NCI-H510A treated with DMSO at 0.1 percent for 48 hours (cell line): ENCODE results near the gene ISY1.

ENCODE experiments used
- DNase-seq: peaks from one replicate; lab custom pipeline; 2025; lab: John Stamatoyannopoulos, UW

ISY1 gene

DNA sequence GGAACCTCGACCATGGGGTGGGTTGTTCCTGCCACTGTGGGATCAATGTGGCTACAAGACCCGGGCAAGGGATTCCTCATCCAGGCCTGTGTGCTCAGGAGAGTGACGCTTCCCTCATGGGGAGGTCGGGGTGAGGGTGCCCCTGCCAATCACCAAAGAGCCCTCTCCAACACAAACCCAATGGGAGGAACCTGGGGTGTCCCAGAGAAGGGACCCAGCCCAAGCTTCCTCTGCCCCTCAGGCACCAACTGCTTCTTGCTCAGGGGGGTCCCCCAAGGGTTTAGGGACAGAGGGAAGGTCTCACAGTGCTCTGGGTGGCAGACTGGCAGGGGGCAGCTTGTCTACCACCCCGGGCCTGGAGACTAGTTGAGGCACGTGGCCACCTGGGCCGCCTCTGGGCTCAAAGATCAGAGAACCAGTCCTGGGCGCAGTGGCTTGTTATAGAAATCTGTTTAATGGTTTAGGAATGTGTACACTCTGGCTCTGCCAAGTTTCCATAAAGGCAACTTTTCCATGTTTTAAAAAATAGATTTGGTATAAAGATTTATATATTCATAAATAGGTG is 73.6 kb downstream of the ISY1 start:
- no peak for DNase-seq

DNA sequence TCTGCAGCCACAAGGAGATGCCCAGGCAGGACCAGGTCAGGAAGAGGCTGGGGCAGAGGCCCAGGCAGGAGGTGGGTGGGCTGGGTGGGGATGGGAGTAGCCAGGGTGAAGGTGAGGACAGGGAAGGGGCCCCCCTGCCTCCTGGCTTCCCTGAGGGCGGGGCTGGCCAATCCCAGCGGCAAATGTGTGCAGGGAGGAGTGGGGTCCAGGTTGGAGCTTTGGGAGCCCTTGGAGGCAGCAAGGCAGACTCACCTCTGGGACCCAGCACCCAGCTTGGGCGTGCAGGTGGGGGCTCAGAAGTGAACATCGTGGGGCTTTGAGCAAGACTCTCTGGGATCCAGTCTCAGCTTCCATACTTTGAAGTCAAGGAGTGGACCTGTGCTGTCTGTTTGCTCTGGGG is 75.0 kb downstream of the ISY1 start:
- no peak for DNase-seq

DNA sequence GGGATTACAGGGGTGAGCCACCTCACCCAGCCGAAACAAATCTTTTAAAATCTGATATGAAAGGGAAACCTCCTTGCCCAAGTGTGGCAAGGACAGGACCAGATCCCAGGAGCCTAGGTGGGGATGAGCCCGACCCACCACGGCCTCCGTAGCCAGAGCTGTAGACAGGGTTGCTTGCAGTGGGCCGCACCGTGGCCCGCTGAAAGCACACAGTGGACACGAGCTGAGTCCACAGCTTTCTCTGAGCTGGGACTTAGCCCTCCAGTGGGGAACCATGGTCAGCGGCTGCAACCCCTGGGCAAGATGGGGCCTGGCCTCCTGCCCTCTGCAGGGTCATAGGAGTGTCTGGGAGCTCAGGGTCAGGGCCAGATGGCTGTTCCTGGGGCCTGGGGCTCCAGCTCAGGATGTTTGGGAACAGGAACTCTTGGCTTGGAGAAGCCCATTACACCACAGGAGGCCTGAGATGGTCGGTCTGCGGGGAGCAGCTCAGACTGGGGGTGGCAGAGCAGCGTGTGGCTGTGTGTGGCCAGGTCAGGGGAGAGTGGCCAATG is 75.6 kb downstream of the ISY1 start:
- DNase-seq = no peak

DNA sequence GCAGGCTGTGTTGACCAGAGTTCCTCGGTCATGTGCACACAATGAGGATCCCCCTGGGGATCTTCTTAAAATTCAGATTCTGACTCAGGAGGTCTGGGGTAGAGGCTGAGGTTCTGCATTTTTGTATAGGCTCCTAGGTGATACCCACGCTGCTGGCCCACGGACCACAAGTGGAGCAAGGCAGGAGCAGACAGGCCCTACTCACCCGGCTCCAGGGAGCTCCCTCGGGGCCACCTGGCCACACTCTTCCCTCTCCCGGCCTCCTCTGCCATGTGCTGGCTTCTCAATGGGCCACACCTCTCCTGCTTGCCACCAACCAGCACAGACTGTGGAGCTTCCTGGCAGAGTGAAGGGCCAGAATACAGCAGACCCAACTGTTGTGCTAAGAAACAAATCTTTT is 76.4 kb downstream of the ISY1 start:
- DNase-seq = no peak

DNA sequence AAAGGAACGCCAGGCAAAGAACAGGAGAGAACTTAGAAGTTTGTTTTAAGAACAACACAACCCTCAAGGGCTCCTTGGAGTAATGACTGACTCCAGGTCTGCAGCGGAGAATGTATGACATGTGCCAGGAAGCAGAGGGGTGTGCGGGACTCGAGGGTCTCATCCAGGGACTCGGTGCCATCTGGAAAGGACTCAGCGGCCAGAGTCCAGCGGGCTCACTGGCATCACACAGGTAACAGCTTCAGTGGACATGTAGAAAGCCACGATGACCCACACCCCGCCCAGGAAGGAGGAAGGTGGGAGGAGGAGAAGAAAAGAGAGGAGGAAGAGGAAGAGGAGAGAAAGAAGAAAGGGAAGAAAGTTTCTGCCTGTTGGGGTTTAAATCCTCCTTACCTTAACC is 78.8 kb downstream of the ISY1 start:
- no peak for DNase-seq

DNA sequence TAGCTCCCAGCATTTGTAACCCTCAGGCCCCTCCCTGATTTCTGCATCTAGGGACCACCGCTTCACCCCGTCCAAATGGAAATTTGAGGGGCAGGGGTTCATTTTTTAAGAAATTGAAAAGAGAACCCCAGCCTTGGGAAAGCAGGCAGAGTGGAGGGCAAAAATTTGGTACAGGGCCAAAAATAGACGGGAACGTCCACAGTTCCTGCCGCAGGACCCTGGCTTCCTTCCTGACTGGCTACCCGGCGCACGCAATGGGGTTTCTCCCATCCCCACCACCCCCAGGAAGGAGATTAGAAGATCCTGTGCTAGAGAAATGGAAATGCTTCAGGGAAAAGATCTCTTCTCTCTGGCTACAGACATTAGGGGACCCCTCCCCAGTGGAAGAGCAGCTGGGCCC is 79.4 kb downstream of the ISY1 start:
- no peak for DNase-seq

DNA sequence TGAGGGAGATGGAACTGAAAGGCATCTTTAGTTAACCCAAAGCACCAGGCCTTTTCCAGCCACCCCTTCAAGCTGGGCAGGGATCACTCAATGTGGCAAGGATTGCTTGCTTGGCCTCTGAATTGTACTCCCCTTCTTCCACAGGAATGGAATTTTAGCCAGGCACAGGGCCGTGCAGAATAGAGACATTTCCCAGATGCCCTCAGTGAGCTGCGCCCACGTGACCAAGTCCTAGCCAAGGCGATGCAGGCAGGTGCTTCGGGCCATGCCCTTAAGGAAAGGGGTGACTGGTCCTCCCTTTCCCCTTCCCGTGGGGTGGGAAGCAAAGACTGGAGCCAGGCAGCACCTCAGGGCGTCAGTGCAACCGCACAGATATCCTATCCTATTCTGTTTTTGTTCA is 82.4 kb downstream of the ISY1 start:
- DNase-seq = no peak
